ENCODE data around the gene RAB26.
"Not testable (repeated sequence)": the region's sequence is repeated elsewhere in the genome, so short reads cannot be mapped to it uniquely, and the experiment has no call there.

GRCh38 chr16:2126161-2126743 lies 22.2 kb upstream of the RAB26 start:
- not testable (repeated sequence) for TF ChIP-seq EZH2phosphoT487 (IDR thresholded peaks at IDR 0.05; ENCODE audit: insufficient read depth, low read depth); EZH2 (IDR thresholded peaks at IDR 0.05; ENCODE audit: insufficient read depth, poor library complexity, severe bottlenecking)
